Muscle layer of duodenum (tissue), 2 donors: ENCODE measurements around the gene ERBIN.
"Not testable (repeated sequence)": the region's sequence is repeated elsewhere in the genome, so short reads cannot be mapped to it uniquely, and the experiment has no call there.

ENCODE experiments used
- H3K27ac ChIP-seq: one replicate; pipeline ENCODE4 v1.7.0; 2013; ENCODE audit warnings: mild to moderate bottlenecking, low read length
- H3K27me3 ChIP-seq: one replicate; pipeline ENCODE4 v1.7.0; 2013; ENCODE audit warnings: low read depth, mild to moderate bottlenecking, control low read depth, low read length
- H3K36me3 ChIP-seq, 2 donors: one replicate each; pipeline ENCODE4 v1.7.0; 2013; ENCODE audit warnings: low read length in 2 of 2, control low read depth in 1 of 2, mild to moderate bottlenecking in 1 of 2; ENCODE audit not compliant: insufficient read depth in 2 of 2, control insufficient read depth in 1 of 2
- H3K4me1 ChIP-seq, 2 donors: one replicate each; pipeline ENCODE4 v1.7.0; 2013; ENCODE audit warnings: low read length in 2 of 2, mild to moderate bottlenecking in 2 of 2, control low read depth in 1 of 2, moderate library complexity in 1 of 2; ENCODE audit not compliant: insufficient read depth in 2 of 2, control insufficient read depth in 1 of 2
- H3K4me3 ChIP-seq, 2 donors: one replicate each; pipeline ENCODE4 v1.7.0; 2013; ENCODE audit warnings: low read length in 2 of 2, low read depth in 1 of 2, mild to moderate bottlenecking in 1 of 2
- H3K9me3 ChIP-seq, 2 donors: one replicate each; pipeline ENCODE4 v1.7.0; 2013; ENCODE audit warnings: low read length in 2 of 2, control low read depth in 1 of 2, mild to moderate bottlenecking in 1 of 2; ENCODE audit not compliant: control insufficient read depth in 1 of 2
- donor health status: healthy.

Gene ERBIN

GRCh38 chr5:65932676-65933075 is 6.3 kb downstream of the ERBIN start:
- Histone ChIP-seq H3K9me3 (no peaks in the 10 kb centered on the region), H3K27ac (no peak overlapping the region), H3K27me3 (no peaks in the 10 kb centered on the region), H3K4me1 (peaks cover 7 to 11% of the 10 kb centered on the region in 2 donors), H3K36me3 (no peaks in the 10 kb centered on the region), H3K4me3 (no peak overlapping the region)

- H3K27ac ChIP-seq: no peak overlapping the region
- peaks cover 7 to 11% of the 10 kb centered on the region in 2 donors for H3K4me1 ChIP-seq
- no peaks in the 10 kb centered on the region for H3K36me3 ChIP-seq
- no peaks in the 10 kb centered on the region for H3K27me3 ChIP-seq
- H3K9me3 ChIP-seq: no peaks in the 10 kb centered on the region
- no peak overlapping the region for H3K4me3 ChIP-seq
These were observed 6.9 kb downstream of the ERBIN start for GRCh38 chr5:65933295-65933694.

DNA sequence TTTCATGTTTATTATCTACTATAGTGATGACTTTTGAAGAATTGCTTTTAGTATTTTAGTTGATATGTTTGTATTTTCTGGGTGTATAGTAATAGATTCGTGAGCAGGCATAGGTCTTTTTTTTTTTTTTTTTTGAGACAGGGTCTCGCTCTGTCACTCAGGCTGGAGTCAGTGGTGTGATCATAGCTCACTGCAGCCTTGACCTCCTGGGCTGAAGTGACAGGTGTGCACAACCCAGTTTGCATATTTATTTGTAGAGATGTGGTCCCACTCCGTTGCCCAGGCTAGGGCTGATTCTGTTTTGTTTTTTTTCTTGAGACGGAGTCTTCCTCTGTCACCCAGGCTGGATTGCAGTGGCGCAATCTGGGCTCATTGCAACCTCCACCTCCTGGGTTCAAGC is 11.9 kb downstream of the ERBIN start:
- no peaks in the 10 kb centered on the region for H3K27me3 ChIP-seq
- no peaks in the 10 kb centered on the region for H3K36me3 ChIP-seq
- H3K4me1 ChIP-seq: peaks cover 0 to 8% of the 10 kb centered on the region in 2 donors
- no peak overlapping the region for H3K27ac ChIP-seq
- H3K9me3 ChIP-seq: no peaks in the 10 kb centered on the region
- H3K4me3 ChIP-seq: no peak overlapping the region

GRCh38 chr5:65943771-65944170 is 17.4 kb downstream of the ERBIN start:
- Histone ChIP-seq H3K9me3 (no peaks in the 10 kb centered on the region), H3K4me1 (no peaks in the 10 kb centered on the region), H3K27ac (no peak overlapping the region), H3K4me3 (no peak overlapping the region), H3K27me3 (no peaks in the 10 kb centered on the region), H3K36me3 (no peaks in the 10 kb centered on the region)

DNA sequence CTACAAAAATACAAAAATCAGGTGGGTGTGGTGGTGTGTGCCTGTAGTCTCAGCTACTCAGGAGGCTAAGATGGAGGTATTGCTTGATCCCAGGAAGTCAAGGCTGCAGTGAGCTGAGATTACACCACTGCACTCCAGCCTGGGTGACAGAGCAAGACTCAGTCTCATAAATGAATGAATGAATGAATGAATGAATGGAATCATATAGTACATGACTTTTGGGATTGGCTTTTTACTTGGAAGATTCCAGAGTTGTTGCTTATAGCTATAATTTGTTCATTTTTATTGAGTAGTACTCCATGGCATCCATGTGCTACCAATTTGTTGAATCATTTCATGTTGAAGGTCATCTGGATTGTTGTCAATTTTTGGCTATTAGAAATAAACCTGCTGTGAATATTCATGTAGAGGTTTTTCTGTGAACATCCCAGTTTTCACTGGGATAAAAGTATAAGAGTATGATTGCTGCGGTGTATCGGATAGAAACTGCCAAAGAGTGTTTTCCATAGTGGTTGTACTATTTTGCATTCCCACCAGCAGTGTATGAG is 19.9 kb downstream of the ERBIN start:
- Histone ChIP-seq H3K4me1 (no peaks in the 10 kb centered on the region), H3K36me3 (no peaks in the 10 kb centered on the region), H3K27ac (no peak overlapping the region), H3K27me3 (no peaks in the 10 kb centered on the region), H3K9me3 (no peaks in the 10 kb centered on the region), H3K4me3 (no peak overlapping the region)

GRCh38 chr5:65948115-65948747 is 21.9 kb downstream of the ERBIN start:
- no peaks in the 10 kb centered on the region for H3K9me3 ChIP-seq
- no peak overlapping the region for H3K4me3 ChIP-seq
- no peaks in the 10 kb centered on the region for H3K27me3 ChIP-seq
- peaks cover 0 to 6% of the 10 kb centered on the region in 2 donors for H3K4me1 ChIP-seq
- no peaks in the 10 kb centered on the region for H3K36me3 ChIP-seq
- H3K27ac ChIP-seq: no peak overlapping the region

DNA sequence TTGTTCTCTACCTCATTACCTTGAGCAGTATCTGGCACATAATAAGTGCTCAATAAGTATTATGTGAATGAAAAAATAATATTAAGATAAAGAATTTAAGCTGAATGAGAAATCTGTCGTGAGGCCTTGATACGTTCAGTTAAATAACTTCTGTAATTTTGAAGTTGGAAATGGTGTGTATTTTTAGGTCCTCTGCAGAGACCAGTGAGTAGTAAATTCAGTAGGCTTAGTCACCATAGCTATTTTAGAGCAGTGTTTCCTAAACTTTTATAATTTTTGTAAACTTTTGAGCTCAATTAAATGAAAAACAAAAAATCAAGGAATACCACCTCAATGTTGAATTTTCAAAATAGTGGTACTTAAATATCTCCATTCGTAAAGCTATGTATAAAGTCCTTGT is 25.0 kb downstream of the ERBIN start:
- Histone ChIP-seq H3K4me1 (peaks cover 4 to 12% of the 10 kb centered on the region in 2 donors), H3K27ac (no peak overlapping the region), H3K27me3 (no peaks in the 10 kb centered on the region), H3K9me3 (no peaks in the 10 kb centered on the region), H3K36me3 (no peaks in the 10 kb centered on the region), H3K4me3 (no peak overlapping the region)

GRCh38 chr5:65952259-65952658 is 25.9 kb downstream of the ERBIN start:
- Histone ChIP-seq H3K9me3 (no peaks in the 10 kb centered on the region), H3K27me3 (no peaks in the 10 kb centered on the region), H3K27ac (no peak overlapping the region), H3K4me3 (no peak overlapping the region), H3K36me3 (no peaks in the 10 kb centered on the region), H3K4me1 (peaks cover 4 to 12% of the 10 kb centered on the region in 2 donors)

- H3K4me1 ChIP-seq: peaks cover 4 to 12% of the 10 kb centered on the region in 2 donors
- H3K36me3 ChIP-seq: no peaks in the 10 kb centered on the region
- H3K9me3 ChIP-seq: no peaks in the 10 kb centered on the region
- H3K27me3 ChIP-seq: no peaks in the 10 kb centered on the region
- no peak overlapping the region for H3K27ac ChIP-seq
- H3K4me3 ChIP-seq: no peak overlapping the region
These were observed 27.8 kb downstream of the ERBIN start for GRCh38 chr5:65954200-65954599.

- Histone ChIP-seq H3K4me1 (peaks cover 4 to 15% of the 10 kb centered on the region in 2 donors), H3K9me3 (no peaks in the 10 kb centered on the region), H3K36me3 (no peaks in the 10 kb centered on the region), H3K4me3 (no peak overlapping the region), H3K27ac (no peak overlapping the region), H3K27me3 (no peaks in the 10 kb centered on the region)
These were observed 29.4 kb downstream of the ERBIN start for GRCh38 chr5:65955746-65956145.

DNA sequence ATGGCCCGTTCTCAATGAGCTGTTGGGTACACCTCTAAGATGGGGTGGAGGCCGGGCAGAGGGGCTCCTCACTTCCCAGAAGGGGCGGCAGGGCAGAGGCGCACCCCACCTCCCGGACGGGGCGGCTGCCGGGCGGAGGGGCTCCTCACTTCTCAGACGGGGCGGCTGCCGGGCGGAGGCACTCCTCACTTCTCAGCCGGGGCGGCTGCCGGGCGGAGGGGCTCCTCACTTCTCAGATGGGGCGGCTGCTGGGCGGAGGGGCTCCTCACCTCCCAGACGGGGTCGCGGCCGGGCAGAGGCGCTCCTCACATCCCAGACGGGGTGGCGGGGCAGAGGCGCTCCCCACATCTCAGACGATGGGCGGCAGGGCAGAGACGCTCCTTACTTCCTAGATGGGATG is 31.3 kb downstream of the ERBIN start:
- H3K27ac ChIP-seq, H3K27me3 ChIP-seq, H3K4me3 ChIP-seq, H3K36me3 ChIP-seq, H3K9me3 ChIP-seq: not testable (repeated sequence)
- H3K4me1 ChIP-seq: peaks cover 4 to 26% of the 10 kb centered on the region in 2 donors

DNA sequence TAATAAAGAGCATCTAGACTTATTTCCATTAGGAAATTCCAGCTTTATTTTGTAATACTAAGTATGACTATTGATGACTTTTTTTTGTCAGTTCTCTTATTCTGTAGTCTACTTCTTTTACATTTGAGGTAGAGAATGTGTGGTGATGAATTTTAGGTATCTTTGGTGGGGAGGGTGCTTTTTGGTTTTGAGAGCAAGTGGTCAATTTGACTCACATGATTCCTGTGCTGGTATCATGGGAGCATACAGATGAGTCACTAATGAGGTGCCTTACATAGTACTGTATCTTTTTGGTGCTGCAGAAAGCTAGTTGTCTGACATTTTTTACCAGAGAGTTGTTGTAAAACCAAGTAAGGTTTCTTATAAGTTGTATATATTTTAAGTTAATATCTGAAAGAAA is 35.3 kb downstream of the ERBIN start:
- Histone ChIP-seq H3K4me3 (no peak overlapping the region), H3K27me3 (no peaks in the 10 kb centered on the region), H3K36me3 (no peaks in the 10 kb centered on the region), H3K27ac (no peak overlapping the region), H3K9me3 (no peaks in the 10 kb centered on the region), H3K4me1 (peaks cover 0 to 31% of the 10 kb centered on the region in 2 donors)
